ENCODE measurements around the gene CREB1.

DNA sequence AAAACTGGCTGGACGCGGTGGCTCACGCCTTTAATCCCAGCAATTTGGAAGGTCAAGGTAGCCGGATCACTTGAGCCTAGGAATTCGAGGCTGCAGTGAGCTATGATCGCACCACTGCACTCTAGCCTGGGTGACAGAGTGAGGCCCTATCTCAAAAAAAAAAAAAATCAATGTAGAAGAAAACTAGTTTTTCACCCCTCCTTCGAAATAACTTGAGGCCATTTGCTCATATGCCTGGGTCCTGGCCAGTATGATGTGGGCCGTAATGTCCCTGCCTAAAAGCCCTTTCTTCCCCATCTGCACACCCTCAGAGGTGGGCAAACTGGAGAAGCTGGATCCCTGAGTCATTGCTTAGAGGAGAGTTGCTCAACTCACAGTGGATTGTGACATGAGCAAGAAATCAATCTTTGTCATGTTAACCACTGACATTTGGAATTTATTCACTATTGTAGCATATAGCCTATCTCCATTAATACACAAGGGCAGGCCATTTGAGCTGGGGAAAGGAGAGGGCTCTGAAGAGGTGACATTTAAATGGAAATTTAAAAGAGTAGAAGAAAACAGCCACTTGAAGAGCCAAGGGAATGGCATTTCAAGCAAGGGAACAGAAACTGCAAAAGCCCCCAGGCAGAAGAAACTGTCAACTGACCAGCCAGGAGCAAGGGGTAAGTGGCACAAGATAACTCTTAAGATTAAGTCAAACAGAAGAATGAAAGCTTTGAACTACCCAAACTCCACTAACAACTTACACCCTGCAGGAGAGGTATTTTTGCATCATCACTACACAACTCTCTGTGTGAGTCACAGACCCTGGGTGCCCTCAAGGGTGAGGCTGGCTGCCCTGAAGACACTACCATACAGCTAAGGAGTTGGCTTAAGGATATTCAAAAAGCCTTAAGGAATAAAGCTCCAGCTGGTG, 103.1 kb downstream of the CREB1 start:
- TF ChIP-seq, protein P1, sequence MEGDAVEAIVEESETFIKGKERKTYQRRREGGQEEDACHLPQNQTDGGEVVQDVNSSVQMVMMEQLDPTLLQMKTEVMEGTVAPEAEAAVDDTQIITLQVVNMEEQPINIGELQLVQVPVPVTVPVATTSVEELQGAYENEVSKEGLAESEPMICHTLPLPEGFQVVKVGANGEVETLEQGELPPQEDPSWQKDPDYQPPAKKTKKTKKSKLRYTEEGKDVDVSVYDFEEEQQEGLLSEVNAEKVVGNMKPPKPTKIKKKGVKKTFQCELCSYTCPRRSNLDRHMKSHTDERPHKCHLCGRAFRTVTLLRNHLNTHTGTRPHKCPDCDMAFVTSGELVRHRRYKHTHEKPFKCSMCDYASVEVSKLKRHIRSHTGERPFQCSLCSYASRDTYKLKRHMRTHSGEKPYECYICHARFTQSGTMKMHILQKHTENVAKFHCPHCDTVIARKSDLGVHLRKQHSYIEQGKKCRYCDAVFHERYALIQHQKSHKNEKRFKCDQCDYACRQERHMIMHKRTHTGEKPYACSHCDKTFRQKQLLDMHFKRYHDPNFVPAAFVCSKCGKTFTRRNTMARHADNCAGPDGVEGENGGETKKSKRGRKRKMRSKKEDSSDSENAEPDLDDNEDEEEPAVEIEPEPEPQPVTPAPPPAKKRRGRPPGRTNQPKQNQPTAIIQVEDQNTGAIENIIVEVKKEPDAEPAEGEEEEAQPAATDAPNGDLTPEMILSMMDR (IDR thresholded peaks at IDR 0.05), result no peak
- no peak for TF ChIP-seq POLR2A (IDR thresholded peaks at IDR 0.05)

All from adrenal gland (tissue), 5 donors.